ENCODE results near the gene ZNRD2.

The ZNRD2 gene

GRCh38 chr11:65552388-65552951 is 17.8 kb upstream of the ZNRD2 start:
- Histone ChIP-seq H3K4me1 (ENCODE audit: control extremely low read depth in 1 of 4, control insufficient read depth in 4 of 4, insufficient read depth in 4 of 4, low read length in 3 of 4) (peaks cover 2 to 79% (median 71%) of the 10 kb centered on the region in 4 experiments), H3K4me3 (ENCODE audit: control insufficient read depth in 1 of 7, extremely low read depth in 1 of 7, insufficient read depth in 4 of 7, low read depth in 2 of 7, low read length in 6 of 7) (no peak overlapping the region), H3K36me3 (ENCODE audit: control insufficient read depth in 4 of 4, insufficient read depth in 4 of 4, low read length in 3 of 4) (peaks cover 2 to 17% (median 11%) of the 10 kb centered on the region in 4 experiments), H3K27ac (ENCODE audit: insufficient read depth in 1 of 2, low read depth in 1 of 2, low read length in 2 of 2, poor library complexity in 1 of 2, severe bottlenecking in 2 of 2) (no peak overlapping the region), H3K9me3 (ENCODE audit: control extremely low read depth in 1 of 5, control insufficient read depth in 4 of 5, insufficient read depth in 2 of 5, low read depth in 1 of 5, low read length in 4 of 5) (no peaks in the 10 kb centered on the region), H3K27me3 (replicated peaks in 2 of 5; ENCODE audit: control insufficient read depth in 4 of 5, insufficient read depth in 5 of 5, low read length in 4 of 5) (no peaks in the 10 kb centered on the region)
- DNase-seq, result no peak
- CTCF ChIA-PET, result interaction anchor here (1.0 to 3.5 kb wide), 11 partner anchors 9 to 51 kb away, joined by 3 to 39 read pairs (median 15); partner anchors contain the start of genes EHBP1L1, FAM89B, KCNK7 and ZNRD2
- 86% methylated on average over 7 of the region's 9 CpGs for WGBS (ENCODE audit: insufficient coverage)
- POLR2A ChIA-PET, result interaction anchor here (0.6 to 2.1 kb wide), 6 partner anchors 12 to 115 kb away, joined by 3 to 13 read pairs (median 4); partner anchors contain the start of genes FAM89B and ZNRD2

GRCh38 chr11:65553301-65554001 is 16.8 kb upstream of the ZNRD2 start:
- peaks cover 2 to 70% (median 66%) of the 10 kb centered on the region in 4 experiments for H3K4me1 ChIP-seq (ENCODE audit: control extremely low read depth in 1 of 4, control insufficient read depth in 4 of 4, insufficient read depth in 4 of 4, low read length in 3 of 4)
- peaks cover 2 to 14% (median 10%) of the 10 kb centered on the region in 4 experiments for H3K36me3 ChIP-seq (ENCODE audit: control insufficient read depth in 4 of 4, insufficient read depth in 4 of 4, low read length in 3 of 4)
- 56% methylated on average over 19 of the region's 37 CpGs for WGBS (ENCODE audit: insufficient coverage)
- peak overlapping the region in 3 of 7 experiments; percentile 33 to 36 (median 33) for H3K4me3 ChIP-seq (ENCODE audit: control insufficient read depth in 1 of 7, extremely low read depth in 1 of 7, insufficient read depth in 4 of 7, low read depth in 2 of 7, low read length in 6 of 7)
- no peaks in the 10 kb centered on the region for H3K9me3 ChIP-seq (ENCODE audit: control extremely low read depth in 1 of 5, control insufficient read depth in 4 of 5, insufficient read depth in 2 of 5, low read depth in 1 of 5, low read length in 4 of 5)
- DNase-seq, result peak; percentile 90 to 97 (median 95)
- no peaks in the 10 kb centered on the region for H3K27me3 ChIP-seq (replicated peaks in 2 of 5; ENCODE audit: control insufficient read depth in 4 of 5, insufficient read depth in 5 of 5, low read length in 4 of 5)
- POLR2A ChIA-PET, result interaction anchor here (0.6 to 2.1 kb wide), 3 partner anchors 13 to 114 kb away, joined by 3 to 13 read pairs (median 3); partner anchors contain the start of gene FAM89B
- peak overlapping the region in 1 of 2 experiments; percentile 43 for H3K27ac ChIP-seq (ENCODE audit: insufficient read depth in 1 of 2, low read depth in 1 of 2, low read length in 2 of 2, poor library complexity in 1 of 2, severe bottlenecking in 2 of 2)
- CTCF ChIA-PET, result interaction anchor here (0.7 to 3.5 kb wide), 6 partner anchors 9 to 35 kb away, joined by 3 to 23 read pairs (median 15); partner anchors contain the start of genes EHBP1L1 and FAM89B

- Histone ChIP-seq H3K27ac (ENCODE audit: insufficient read depth in 1 of 2, low read depth in 1 of 2, low read length in 2 of 2, poor library complexity in 1 of 2, severe bottlenecking in 2 of 2) (peak overlapping the region in 1 of 2 experiments; percentile 43), H3K36me3 (ENCODE audit: control insufficient read depth in 4 of 4, insufficient read depth in 4 of 4, low read length in 3 of 4) (peaks cover 2 to 14% (median 8%) of the 10 kb centered on the region in 4 experiments), H3K27me3 (replicated peaks in 2 of 5; ENCODE audit: control insufficient read depth in 4 of 5, insufficient read depth in 5 of 5, low read length in 4 of 5) (no peaks in the 10 kb centered on the region), H3K4me1 (ENCODE audit: control extremely low read depth in 1 of 4, control insufficient read depth in 4 of 4, insufficient read depth in 4 of 4, low read length in 3 of 4) (peaks cover 0 to 70% (median 68%) of the 10 kb centered on the region in 4 experiments), H3K4me3 (ENCODE audit: control insufficient read depth in 1 of 7, extremely low read depth in 1 of 7, insufficient read depth in 4 of 7, low read depth in 2 of 7, low read length in 6 of 7) (peak overlapping the region in 3 of 7 experiments; percentile 33 to 36 (median 33)), H3K9me3 (ENCODE audit: control extremely low read depth in 1 of 5, control insufficient read depth in 4 of 5, insufficient read depth in 2 of 5, low read depth in 1 of 5, low read length in 4 of 5) (no peaks in the 10 kb centered on the region)
- no peak for DNase-seq
- CTCF ChIA-PET, result interaction anchor here (0.7 to 3.5 kb wide), 5 partner anchors 13 to 33 kb away, joined by 3 to 23 read pairs (median 9); partner anchors contain the start of gene FAM89B
- 86% methylated on average over 18 of the region's 27 CpGs for WGBS (ENCODE audit: insufficient coverage)
- POLR2A ChIA-PET, result no interaction called here
Measured at GRCh38 chr11:65554057-65554818, 16.0 kb upstream of the ZNRD2 start.

GRCh38 chr11:65554842-65555430 is 15.3 kb upstream of the ZNRD2 start:
- H3K4me3 ChIP-seq (ENCODE audit: control insufficient read depth in 1 of 7, extremely low read depth in 1 of 7, insufficient read depth in 4 of 7, low read depth in 2 of 7, low read length in 6 of 7), result no peak overlapping the region
- H3K27ac ChIP-seq (ENCODE audit: insufficient read depth in 1 of 2, low read depth in 1 of 2, low read length in 2 of 2, poor library complexity in 1 of 2, severe bottlenecking in 2 of 2), result no peak overlapping the region
- no peaks in the 10 kb centered on the region for H3K27me3 ChIP-seq (replicated peaks in 2 of 5; ENCODE audit: control insufficient read depth in 4 of 5, insufficient read depth in 5 of 5, low read length in 4 of 5)
- ChIA-PET CTCF (interaction anchor here (0.7 to 3.1 kb wide), 3 partner anchors 14 to 34 kb away, joined by 3 to 14 read pairs (median 4); no protein-coding TSS in a partner anchor), POLR2A (no interaction called here)
- peaks cover 2 to 12% (median 6%) of the 10 kb centered on the region in 4 experiments for H3K36me3 ChIP-seq (ENCODE audit: control insufficient read depth in 4 of 4, insufficient read depth in 4 of 4, low read length in 3 of 4)
- H3K9me3 ChIP-seq (ENCODE audit: control extremely low read depth in 1 of 5, control insufficient read depth in 4 of 5, insufficient read depth in 2 of 5, low read depth in 1 of 5, low read length in 4 of 5), result no peaks in the 10 kb centered on the region
- 96% methylated on average over 4 of the region's 4 CpGs for WGBS (ENCODE audit: insufficient coverage)
- H3K4me1 ChIP-seq (ENCODE audit: control extremely low read depth in 1 of 4, control insufficient read depth in 4 of 4, insufficient read depth in 4 of 4, low read length in 3 of 4), result peaks cover 0 to 75% (median 72%) of the 10 kb centered on the region in 4 experiments
- no peak for DNase-seq

- Histone ChIP-seq H3K27me3 (replicated peaks in 2 of 5; ENCODE audit: control insufficient read depth in 4 of 5, insufficient read depth in 5 of 5, low read length in 4 of 5) (no peaks in the 10 kb centered on the region), H3K4me1 (ENCODE audit: control extremely low read depth in 1 of 4, control insufficient read depth in 4 of 4, insufficient read depth in 4 of 4, low read length in 3 of 4) (peaks cover 0 to 83% (median 75%) of the 10 kb centered on the region in 4 experiments), H3K9me3 (ENCODE audit: control extremely low read depth in 1 of 5, control insufficient read depth in 4 of 5, insufficient read depth in 2 of 5, low read depth in 1 of 5, low read length in 4 of 5) (no peaks in the 10 kb centered on the region), H3K36me3 (ENCODE audit: control insufficient read depth in 4 of 4, insufficient read depth in 4 of 4, low read length in 3 of 4) (peaks cover 2 to 11% (median 5%) of the 10 kb centered on the region in 4 experiments), H3K4me3 (ENCODE audit: control insufficient read depth in 1 of 7, extremely low read depth in 1 of 7, insufficient read depth in 4 of 7, low read depth in 2 of 7, low read length in 6 of 7) (peak overlapping the region in 1 of 7 experiments; percentile 19), H3K27ac (ENCODE audit: insufficient read depth in 1 of 2, low read depth in 1 of 2, low read length in 2 of 2, poor library complexity in 1 of 2, severe bottlenecking in 2 of 2) (no peak overlapping the region)
- 83% methylated on average over 2 of the region's 6 CpGs for WGBS (ENCODE audit: insufficient coverage)
- DNase-seq, result peak in 2 of 3 donors; percentile 52 to 64
- CTCF ChIA-PET, result interaction anchor here (1.4 to 3.1 kb wide), 3 partner anchors 14 to 16 kb away, joined by 4 to 14 read pairs (median 6); no protein-coding TSS in a partner anchor
- POLR2A ChIA-PET, result interaction anchor here (0.6 kb wide), 1 partner anchor 94 kb away, joined by 6 read pairs; no protein-coding TSS in a partner anchor
Measured at GRCh38 chr11:65555693-65556231, 14.5 kb upstream of the ZNRD2 start.
